Measurements from ENCODE around the gene PI4KA.

GRCh38 chr22:20823264-20823663 lies 35.3 kb downstream of the PI4KA start:
- TF ChIP-seq EP300 (IDR thresholded peaks at IDR 0.05; ENCODE audit: borderline replicate concordance in 1 of 2, low read depth in 1 of 2, low read length in 1 of 2) (no peak), RAD21 (IDR thresholded peaks at IDR 0.05; ENCODE audit: low read length) (no peak)

Data from SK-N-SH (cell line).